WERI-Rb-1 (cell line): ENCODE results near the gene AHDC1.

Experiments used
- DNase-seq: peaks from one replicate; pipeline ENCODE4 v3.0.0-alpha.2; 2020
- H3K27ac ChIP-seq: fragments of 250-450 bp; sonication (Bioruptor Pico); 2 replicates; pipeline ENCODE4 v1.5.1; 2020; ENCODE audit warnings: mild to moderate bottlenecking, moderate library complexity
- H3K27me3 ChIP-seq: fragments of 250-450 bp; sonication (Bioruptor Pico); 2 replicates; pipeline ENCODE4 v1.5.1; 2021; ENCODE audit warnings: mild to moderate bottlenecking, low read depth, moderate library complexity; ENCODE audit not compliant: insufficient read depth, severe bottlenecking
- H3K36me3 ChIP-seq: fragments of 250-450 bp; sonication (Bioruptor Pico); 2 replicates; pipeline ENCODE4 v1.5.1; 2020; ENCODE audit warnings: mild to moderate bottlenecking, moderate library complexity
- H3K4me3 ChIP-seq: 2 replicates; pipeline ENCODE4 v1.5.1; 2011; ENCODE audit warnings: low read depth, mild to moderate bottlenecking, control low read depth, low read length
- H3K9me3 ChIP-seq: fragments of 250-450 bp; sonication (Bioruptor Pico); 2 replicates; pipeline ENCODE4 v1.5.1; 2021; ENCODE audit warnings: mild to moderate bottlenecking, moderate library complexity; ENCODE audit not compliant: severe bottlenecking
- CTCF ChIP-seq: IDR thresholded peaks from 2 replicates; pipeline ENCODE4 v1.5.1; 2011; ENCODE audit warnings: low read depth, mild to moderate bottlenecking, control low read depth, inconsistent platforms, low read length

The AHDC1 gene

GRCh38 chr1:27536010-27536757, 67.8 kb downstream of the AHDC1 start:
- H3K4me3 ChIP-seq = peak overlapping the region; percentile 10; the same call in 1 of the 2 replicates
- no peaks in the 10 kb centered on the region for H3K9me3 ChIP-seq
- no peak for TF ChIP-seq CTCF
- peaks cover 21% of the 10 kb centered on the region for H3K36me3 ChIP-seq
- H3K27ac ChIP-seq = peak overlapping the region; percentile 90
- no peaks in the 10 kb centered on the region for H3K27me3 ChIP-seq
- DNase-seq = no peak

GRCh38 chr1:27535386-27535785, 68.6 kb downstream of the AHDC1 start:
- H3K36me3 ChIP-seq = peaks cover 21% of the 10 kb centered on the region
- peak overlapping the region; percentile 90 for H3K27ac ChIP-seq

GRCh38 chr1:27531959-27532685, 71.8 kb downstream of the AHDC1 start:
- TF ChIP-seq CTCF = no peak

More at GRCh38 chr1:27535386-27535785, 68.6 kb downstream of the AHDC1 start:
- Histone ChIP-seq H3K4me3 (no peak overlapping the region), H3K27me3 (no peaks in the 10 kb centered on the region), H3K9me3 (no peaks in the 10 kb centered on the region)
- DNase-seq = no peak
- TF ChIP-seq CTCF = no peak

GRCh38 chr1:27530192-27530591, 73.8 kb downstream of the AHDC1 start:
- Histone ChIP-seq H3K27ac (no peak overlapping the region), H3K27me3 (no peaks in the 10 kb centered on the region), H3K4me3 (no peak overlapping the region), H3K9me3 (no peaks in the 10 kb centered on the region), H3K36me3 (peaks cover 6% of the 10 kb centered on the region; the same call in 1 of the 2 replicates)
- no peak for DNase-seq
- TF ChIP-seq CTCF = no peak

More at GRCh38 chr1:27531959-27532685, 71.8 kb downstream of the AHDC1 start:
- Histone ChIP-seq H3K27ac (no peak overlapping the region; the same call in 1 of the 2 replicates), H3K27me3 (no peaks in the 10 kb centered on the region), H3K9me3 (no peaks in the 10 kb centered on the region), H3K4me3 (no peak overlapping the region), H3K36me3 (peaks cover 16% of the 10 kb centered on the region)
- no peak for DNase-seq

- DNase-seq = no peak
- no peak for TF ChIP-seq CTCF
- Histone ChIP-seq H3K27me3 (no peaks in the 10 kb centered on the region), H3K4me3 (no peak overlapping the region), H3K36me3 (peaks cover 5% of the 10 kb centered on the region; the same call in 1 of the 2 replicates), H3K9me3 (no peaks in the 10 kb centered on the region), H3K27ac (no peak overlapping the region; the same call in 1 of the 2 replicates)
Measured at GRCh38 chr1:27529704-27530018, 74.3 kb downstream of the AHDC1 start.
